HepG2 (cell line): Measurements from ENCODE around the gene SLC29A3. TPM values are rescaled to one million over a fixed set of nuclear protein-coding genes. Genes with fewer than 3 reads are reported as not detected.

ENCODE experiments used
- ATAC-seq: fragments of 200-7000 bp; cut with Tn5 transposase; 3 replicates; pipeline ENCODE4 v1.9.1; 2020; ENCODE audit warnings: mild to moderate bottlenecking, moderate library complexity
- BruUV-seq: library from RNA; stranded (reverse); fragments of 400-500 nt; replicated peaks from 2 replicates; lab custom pipeline; 2021; lab: Mats Ljungman, UMichigan
- CTCF ChIA-PET: fragments of 300-600 bp; formaldehyde crosslinking; extraction: SDS; loops from one replicate; lab custom pipeline; 2021; ENCODE audit warnings: low total read pairs, inconsistent platforms, low intra/inter-chr PET ratio; lab: Yijun Ruan, JAX
- POLR2A ChIA-PET: fragments of 350-600 bp; sonication (Branson Sonifier 250); formaldehyde crosslinking; loops from one replicate; lab custom pipeline; 2020; ENCODE audit warnings: antibody characterized with exemption, inconsistent platforms; lab: Yijun Ruan, JAX
- DNase-seq: peaks from one replicate; pipeline ENCODE4 v3.0.0-alpha.2; 2015; ENCODE audit warnings: low spot score
- FAIRE-seq: peaks from 3 replicates; lab custom pipeline; 2011; peaks lifted over from hg19 to GRCh38; lab: Jason Lieb, UNC
- H2AFZ ChIP-seq: one replicate; pipeline ENCODE4 v1.6.1; 2011; ENCODE audit warnings: low read length, inconsistent platforms
- H3K27ac ChIP-seq: fragments of 300-600 bp; 3 replicates; pipeline ENCODE4 v1.8.0; 2011; ENCODE audit warnings: mixed run types, mild to moderate bottlenecking, mixed read lengths, low read length, inconsistent platforms; ENCODE audit not compliant: insufficient read depth; ENCODE audit errors: extremely low read length
- H3K27me3 ChIP-seq, 2 experiments: fragments of 200-600 bp in 1 of 2; 2 replicates in 1 of 2; 3 replicates in 1 of 2; pipeline versions ENCODE4 v1.6.0 to v1.8.0; 2011; ENCODE audit warnings: low read length in 2 of 2, mild to moderate bottlenecking in 2 of 2, moderate library complexity in 2 of 2, inconsistent platforms in 1 of 2; ENCODE audit not compliant: insufficient read depth in 2 of 2, control insufficient read depth in 1 of 2
- H3K36me3 ChIP-seq, 2 experiments: fragments of 200-600 bp in 1 of 2; replicated peaks in 1 of 2; 2 replicates in 1 of 2; 3 replicates in 1 of 2; pipeline versions ENCODE4 v1.5.1 to v1.8.0; 2011; ENCODE audit warnings: low read length in 2 of 2, inconsistent platforms in 1 of 2; ENCODE audit not compliant: insufficient read depth in 2 of 2, control insufficient read depth in 1 of 2
- H3K4me1 ChIP-seq: 2 replicates; pipeline ENCODE4 v1.5.1; 2012; ENCODE audit warnings: low read length, inconsistent platforms; ENCODE audit not compliant: insufficient read depth
- H3K4me2 ChIP-seq: 2 replicates; pipeline ENCODE4 v1.6.0; 2011; ENCODE audit warnings: low read depth, low read length, inconsistent platforms
- H3K4me3 ChIP-seq, 3 experiments: fragments of 200-600 bp in 1 of 3; sonication (generic), shearing (Covaris generic) in 1 of 3; replicated peaks in 1 of 3; 2 replicates each; pipeline ENCODE4 v1.5.1; 2011 to 2016; ENCODE audit warnings: low read length in 3 of 3, inconsistent platforms in 2 of 3, low read depth in 2 of 3, mild to moderate bottlenecking in 2 of 3, control low read depth in 1 of 3, mixed read lengths in 1 of 3; ENCODE audit not compliant: insufficient read depth in 1 of 3
- H3K79me2 ChIP-seq: one replicate; pipeline ENCODE4 v1.6.1; 2011; ENCODE audit warnings: low read length, inconsistent platforms; ENCODE audit not compliant: insufficient read depth
- H3K9ac ChIP-seq: 2 replicates; pipeline ENCODE4 v1.6.0; 2011; ENCODE audit warnings: mild to moderate bottlenecking, low read depth, low read length, inconsistent platforms; ENCODE audit not compliant: insufficient read depth
- H3K9me3 ChIP-seq: 2 replicates; pipeline ENCODE4 v1.5.1; 2012; ENCODE audit warnings: mild to moderate bottlenecking, low read length
- H4K20me1 ChIP-seq: 2 replicates; pipeline ENCODE4 v1.6.0; 2011; ENCODE audit warnings: inconsistent platforms, mild to moderate bottlenecking, low read length, moderate library complexity; ENCODE audit not compliant: insufficient read depth
- ASH2L ChIP-seq: fragments of 300-600, 200-600 bp; sonication (generic); IDR thresholded peaks from 2 replicates; pipeline ENCODE4 v1.7.0; 2017; ENCODE audit warnings: low read depth, mild to moderate bottlenecking, moderate library complexity, mixed read lengths, low read length; ENCODE audit not compliant: insufficient read length
- FLYWCH1 ChIP-seq: sonication (generic); formaldehyde crosslinking; IDR thresholded peaks from 2 replicates; pipeline ENCODE4 v1.8.1; 2023; ENCODE audit warnings: mild to moderate bottlenecking, missing genetic modification reagents
- FOXJ3 ChIP-seq: sonication (generic); formaldehyde crosslinking; IDR thresholded peaks from 2 replicates; pipeline ENCODE4 v1.4.0; 2020; ENCODE audit warnings: missing genetic modification reagents, mild to moderate bottlenecking, borderline replicate concordance
- HNRNPLL ChIP-seq: fragments of 200-400 bp; formaldehyde crosslinking; IDR thresholded peaks from 2 replicates; pipeline ENCODE4 v1.6.1; 2017; ENCODE audit warnings: mild to moderate bottlenecking, low read depth, low read length; ENCODE audit not compliant: poor library complexity, severe bottlenecking
- MEIS1 ChIP-seq: sonication (generic); formaldehyde crosslinking; IDR thresholded peaks from 2 replicates; pipeline ENCODE4 v1.9.0; 2021; ENCODE audit warnings: mild to moderate bottlenecking, missing genetic modification reagents, moderate library complexity, borderline replicate concordance
- PCBP1 ChIP-seq: fragments of 200-400 bp; formaldehyde crosslinking; IDR thresholded peaks from 2 replicates; pipeline ENCODE4 v1.6.1; 2017; ENCODE audit warnings: mild to moderate bottlenecking, low read depth, low read length, borderline replicate concordance
- RCOR2 ChIP-seq: IDR thresholded peaks from 2 replicates; pipeline ENCODE4 v1.6.1; 2016; ENCODE audit warnings: missing biosample characterization, missing genetic modification reagents
- YEATS2 ChIP-seq: sonication (generic); formaldehyde crosslinking; IDR thresholded peaks from 2 replicates; pipeline ENCODE4 v1.4.0; 2020; ENCODE audit warnings: missing genetic modification reagents, borderline replicate concordance
- ZBTB42 ChIP-seq: sonication (generic); formaldehyde crosslinking; IDR thresholded peaks from 2 replicates; pipeline ENCODE4 v1.5.0; 2020; ENCODE audit warnings: mild to moderate bottlenecking, missing genetic modification reagents
- ZSCAN9 ChIP-seq: IDR thresholded peaks from 2 replicates; pipeline ENCODE4 v1.6.1; 2016; ENCODE audit warnings: borderline replicate concordance
- WGBS: methylation state at CpG from one replicate; pipeline ENCODE4 v1.1.6; 2017; ENCODE audit warnings: low lambda C conversion rate; 5-methylcytosine and 5-hydroxymethylcytosine counted together
- in situ Hi-C: cut with HindIII; loops from 2 replicates; pipeline ENCODE4 v1.10.0; 2017; ENCODE audit warnings: low pct_unique_long_range_greater_than_20kb; ENCODE audit not compliant: extremely low pct_ligation_motif_present
- intact Hi-C: fragments of 100-400 bp; cut with micrococcal nuclease; formaldehyde crosslinking; loops from one replicate; pipeline ENCODE4 v1.10.0; 2022; ENCODE audit not compliant: unreplicated experiment
- polyA plus RNA-seq, 8 experiments: library from polyadenylated mRNA; depleted of rRNA in 3 of 8; stranded (reverse) in 7 of 8; unstranded in 1 of 8; fragments of >200 nt; fragmentation: Illumina TruSeq in 4 of 8; extraction: Trizol in 4 of 8; gene quantifications; 2 replicates each; pipeline versions ENCODE4 v1.2.1 to v1.2.3, GENCODE V29; 2011 to 2016; ENCODE audit warnings: low read depth in 4 of 8, missing spikeins in 1 of 8, mixed read lengths in 1 of 8; ENCODE audit not compliant: insufficient read depth in 1 of 8
- total RNA-seq, 5 experiments: library from RNA; depleted of rRNA; stranded (reverse); fragments of >200 nt; fragmentation: Illumina TruSeq; extraction: Trizol; gene quantifications; 2 replicates each; pipeline ENCODE4 v1.2.3, GENCODE V29; 2016; ENCODE audit warnings: low read depth in 1 of 5
- TF ChIP-seq, protein P1 (sequence below): sonication (generic); formaldehyde crosslinking; IDR thresholded peaks from 2 replicates; pipeline ENCODE4 v1.4.0; 2020; ENCODE audit warnings: mild to moderate bottlenecking, missing genetic modification reagents
- TF ChIP-seq, protein P2 (sequence below): sonication (generic); formaldehyde crosslinking; IDR thresholded peaks from 2 replicates; pipeline ENCODE4 v1.4.0; 2020; ENCODE audit warnings: missing genetic modification reagents

The SLC29A3 gene
- total and polyA plus RNA-seq, 2 of the 13 experiments (the other 11 are each of a cell fraction or from before 2014, with no cell fraction given): 8.6 to 11.8 TPM

DNA sequence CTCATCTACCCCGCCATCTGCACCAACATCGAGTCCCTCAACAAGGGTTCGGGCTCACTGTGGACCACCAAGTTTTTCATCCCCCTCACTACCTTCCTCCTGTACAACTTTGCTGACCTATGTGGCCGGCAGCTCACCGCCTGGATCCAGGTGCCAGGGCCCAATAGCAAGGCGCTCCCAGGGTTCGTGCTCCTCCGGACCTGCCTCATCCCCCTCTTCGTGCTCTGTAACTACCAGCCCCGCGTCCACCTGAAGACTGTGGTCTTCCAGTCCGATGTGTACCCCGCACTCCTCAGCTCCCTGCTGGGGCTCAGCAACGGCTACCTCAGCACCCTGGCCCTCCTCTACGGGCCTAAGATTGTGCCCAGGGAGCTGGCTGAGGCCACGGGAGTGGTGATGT lies 43.1 kb downstream of the SLC29A3 start:
- TF ChIP-seq, protein P1, sequence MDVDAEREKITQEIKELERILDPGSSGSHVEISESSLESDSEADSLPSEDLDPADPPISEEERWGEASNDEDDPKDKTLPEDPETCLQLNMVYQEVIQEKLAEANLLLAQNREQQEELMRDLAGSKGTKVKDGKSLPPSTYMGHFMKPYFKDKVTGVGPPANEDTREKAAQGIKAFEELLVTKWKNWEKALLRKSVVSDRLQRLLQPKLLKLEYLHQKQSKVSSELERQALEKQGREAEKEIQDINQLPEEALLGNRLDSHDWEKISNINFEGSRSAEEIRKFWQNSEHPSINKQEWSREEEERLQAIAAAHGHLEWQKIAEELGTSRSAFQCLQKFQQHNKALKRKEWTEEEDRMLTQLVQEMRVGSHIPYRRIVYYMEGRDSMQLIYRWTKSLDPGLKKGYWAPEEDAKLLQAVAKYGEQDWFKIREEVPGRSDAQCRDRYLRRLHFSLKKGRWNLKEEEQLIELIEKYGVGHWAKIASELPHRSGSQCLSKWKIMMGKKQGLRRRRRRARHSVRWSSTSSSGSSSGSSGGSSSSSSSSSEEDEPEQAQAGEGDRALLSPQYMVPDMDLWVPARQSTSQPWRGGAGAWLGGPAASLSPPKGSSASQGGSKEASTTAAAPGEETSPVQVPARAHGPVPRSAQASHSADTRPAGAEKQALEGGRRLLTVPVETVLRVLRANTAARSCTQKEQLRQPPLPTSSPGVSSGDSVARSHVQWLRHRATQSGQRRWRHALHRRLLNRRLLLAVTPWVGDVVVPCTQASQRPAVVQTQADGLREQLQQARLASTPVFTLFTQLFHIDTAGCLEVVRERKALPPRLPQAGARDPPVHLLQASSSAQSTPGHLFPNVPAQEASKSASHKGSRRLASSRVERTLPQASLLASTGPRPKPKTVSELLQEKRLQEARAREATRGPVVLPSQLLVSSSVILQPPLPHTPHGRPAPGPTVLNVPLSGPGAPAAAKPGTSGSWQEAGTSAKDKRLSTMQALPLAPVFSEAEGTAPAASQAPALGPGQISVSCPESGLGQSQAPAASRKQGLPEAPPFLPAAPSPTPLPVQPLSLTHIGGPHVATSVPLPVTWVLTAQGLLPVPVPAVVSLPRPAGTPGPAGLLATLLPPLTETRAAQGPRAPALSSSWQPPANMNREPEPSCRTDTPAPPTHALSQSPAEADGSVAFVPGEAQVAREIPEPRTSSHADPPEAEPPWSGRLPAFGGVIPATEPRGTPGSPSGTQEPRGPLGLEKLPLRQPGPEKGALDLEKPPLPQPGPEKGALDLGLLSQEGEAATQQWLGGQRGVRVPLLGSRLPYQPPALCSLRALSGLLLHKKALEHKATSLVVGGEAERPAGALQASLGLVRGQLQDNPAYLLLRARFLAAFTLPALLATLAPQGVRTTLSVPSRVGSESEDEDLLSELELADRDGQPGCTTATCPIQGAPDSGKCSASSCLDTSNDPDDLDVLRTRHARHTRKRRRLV: no peak
- no peak for TF ChIP-seq YEATS2 (CRISPR knock-in tag)
- no peak for TF ChIP-seq ZSCAN9 (CRISPR knock-in tag)
- no peak for TF ChIP-seq ZBTB42 (CRISPR knock-in tag)
- TF ChIP-seq HNRNPLL: no peak
- TF ChIP-seq, protein P2, sequence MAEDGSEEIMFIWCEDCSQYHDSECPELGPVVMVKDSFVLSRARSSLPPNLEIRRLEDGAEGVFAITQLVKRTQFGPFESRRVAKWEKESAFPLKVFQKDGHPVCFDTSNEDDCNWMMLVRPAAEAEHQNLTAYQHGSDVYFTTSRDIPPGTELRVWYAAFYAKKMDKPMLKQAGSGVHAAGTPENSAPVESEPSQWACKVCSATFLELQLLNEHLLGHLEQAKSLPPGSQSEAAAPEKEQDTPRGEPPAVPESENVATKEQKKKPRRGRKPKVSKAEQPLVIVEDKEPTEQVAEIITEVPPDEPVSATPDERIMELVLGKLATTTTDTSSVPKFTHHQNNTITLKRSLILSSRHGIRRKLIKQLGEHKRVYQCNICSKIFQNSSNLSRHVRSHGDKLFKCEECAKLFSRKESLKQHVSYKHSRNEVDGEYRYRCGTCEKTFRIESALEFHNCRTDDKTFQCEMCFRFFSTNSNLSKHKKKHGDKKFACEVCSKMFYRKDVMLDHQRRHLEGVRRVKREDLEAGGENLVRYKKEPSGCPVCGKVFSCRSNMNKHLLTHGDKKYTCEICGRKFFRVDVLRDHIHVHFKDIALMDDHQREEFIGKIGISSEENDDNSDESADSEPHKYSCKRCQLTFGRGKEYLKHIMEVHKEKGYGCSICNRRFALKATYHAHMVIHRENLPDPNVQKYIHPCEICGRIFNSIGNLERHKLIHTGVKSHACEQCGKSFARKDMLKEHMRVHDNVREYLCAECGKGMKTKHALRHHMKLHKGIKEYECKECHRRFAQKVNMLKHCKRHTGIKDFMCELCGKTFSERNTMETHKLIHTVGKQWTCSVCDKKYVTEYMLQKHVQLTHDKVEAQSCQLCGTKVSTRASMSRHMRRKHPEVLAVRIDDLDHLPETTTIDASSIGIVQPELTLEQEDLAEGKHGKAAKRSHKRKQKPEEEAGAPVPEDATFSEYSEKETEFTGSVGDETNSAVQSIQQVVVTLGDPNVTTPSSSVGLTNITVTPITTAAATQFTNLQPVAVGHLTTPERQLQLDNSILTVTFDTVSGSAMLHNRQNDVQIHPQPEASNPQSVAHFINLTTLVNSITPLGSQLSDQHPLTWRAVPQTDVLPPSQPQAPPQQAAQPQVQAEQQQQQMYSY (CRISPR knock-in tag): no peak
- no peak for TF ChIP-seq FOXJ3 (CRISPR knock-in tag)
- no peak for TF ChIP-seq PCBP1
- no peak for TF ChIP-seq ASH2L
- TF ChIP-seq MEIS1 (CRISPR knock-in tag): no peak
- TF ChIP-seq RCOR2 (CRISPR knock-in tag): no peak
- no peak for TF ChIP-seq FLYWCH1 (CRISPR knock-in tag)
- intact Hi-C loops: no loop called here
- DNase-seq: no peak
- H3K36me3 ChIP-seq: peaks cover 13 to 35% of the 10 kb centered on the region in 2 experiments; a peak in 4 of 5 replicates
- no TSS peak for BruUV-seq
- no peak overlapping the region for H3K9ac ChIP-seq
- no peak overlapping the region for H3K4me3 ChIP-seq
- no peaks in the 10 kb centered on the region for H3K9me3 ChIP-seq
- in situ Hi-C loops: no loop called here
- no peak for ATAC-seq
- H2AFZ ChIP-seq: no peak overlapping the region
- CTCF ChIA-PET: no interaction called here
- H3K27ac ChIP-seq: no peak overlapping the region
- no peaks in the 10 kb centered on the region for H3K79me2 ChIP-seq
- no peaks in the 10 kb centered on the region for H3K4me1 ChIP-seq
- H3K27me3 ChIP-seq: no peaks in the 10 kb centered on the region
- 98% methylated on average over 16 of the region's 16 CpGs for WGBS
- no peak overlapping the region for H3K4me2 ChIP-seq
- no peak for FAIRE-seq
- POLR2A ChIA-PET: no interaction called here
- no peaks in the 10 kb centered on the region for H4K20me1 ChIP-seq
